DND-41 (cell line): Measurements from ENCODE around the gene MEGF11.

Experiments
- EZH2 ChIP-seq: IDR thresholded peaks from 3 replicates; pipeline ENCODE4 v1.6.1; 2012; ENCODE audit warnings: borderline replicate concordance, low read depth, mild to moderate bottlenecking, moderate library complexity, low read length, inconsistent platforms; ENCODE audit not compliant: severe bottlenecking
- TF ChIP-seq, protein P1 (sequence below): IDR thresholded peaks from 2 replicates; pipeline ENCODE4 v1.5.1; 2012; ENCODE audit warnings: borderline replicate concordance, low read length, moderate library complexity, mild to moderate bottlenecking; ENCODE audit not compliant: poor library complexity, severe bottlenecking; ENCODE audit errors: extremely low read depth

DNA sequence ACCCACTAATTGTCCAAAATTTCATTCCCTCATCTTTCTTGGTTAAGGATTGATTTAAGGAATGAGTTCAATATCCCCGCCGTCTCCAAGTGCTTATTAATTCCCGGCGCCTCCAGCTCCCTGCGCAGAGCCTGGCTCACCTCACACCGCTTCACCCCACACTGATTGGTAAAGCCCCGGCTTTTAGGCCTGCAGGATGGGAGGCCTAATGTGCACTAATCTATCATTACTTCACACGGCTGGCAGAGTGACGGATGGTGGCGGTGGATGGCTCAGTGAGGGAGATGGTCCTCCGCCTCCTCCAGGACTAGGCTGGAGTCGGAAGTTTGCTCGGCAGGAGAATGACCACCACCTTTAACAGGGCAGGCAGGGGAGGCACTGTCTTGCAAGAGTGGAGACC is 81.7 kb downstream of the MEGF11 start:
- TF ChIP-seq, protein P1, sequence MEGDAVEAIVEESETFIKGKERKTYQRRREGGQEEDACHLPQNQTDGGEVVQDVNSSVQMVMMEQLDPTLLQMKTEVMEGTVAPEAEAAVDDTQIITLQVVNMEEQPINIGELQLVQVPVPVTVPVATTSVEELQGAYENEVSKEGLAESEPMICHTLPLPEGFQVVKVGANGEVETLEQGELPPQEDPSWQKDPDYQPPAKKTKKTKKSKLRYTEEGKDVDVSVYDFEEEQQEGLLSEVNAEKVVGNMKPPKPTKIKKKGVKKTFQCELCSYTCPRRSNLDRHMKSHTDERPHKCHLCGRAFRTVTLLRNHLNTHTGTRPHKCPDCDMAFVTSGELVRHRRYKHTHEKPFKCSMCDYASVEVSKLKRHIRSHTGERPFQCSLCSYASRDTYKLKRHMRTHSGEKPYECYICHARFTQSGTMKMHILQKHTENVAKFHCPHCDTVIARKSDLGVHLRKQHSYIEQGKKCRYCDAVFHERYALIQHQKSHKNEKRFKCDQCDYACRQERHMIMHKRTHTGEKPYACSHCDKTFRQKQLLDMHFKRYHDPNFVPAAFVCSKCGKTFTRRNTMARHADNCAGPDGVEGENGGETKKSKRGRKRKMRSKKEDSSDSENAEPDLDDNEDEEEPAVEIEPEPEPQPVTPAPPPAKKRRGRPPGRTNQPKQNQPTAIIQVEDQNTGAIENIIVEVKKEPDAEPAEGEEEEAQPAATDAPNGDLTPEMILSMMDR, result no peak
- TF ChIP-seq EZH2, result no peak
